Suppressor macrophage treated with lipopolysaccharide for 1 hour (primary cell): ENCODE data around the gene LDHAL6A.
"Not testable (repeated sequence)": the region's sequence is repeated elsewhere in the genome, so short reads cannot be mapped to it uniquely, and the experiment has no call there.

Source experiments
- DNase-seq, 3 donors: peaks; one replicate each; pipeline ENCODE4 v3.0.0-alpha.2; 2020 to 2022

Gene LDHAL6A

GRCh38 chr11:18455686-18456372 is at the start of gene LDHAL6A:
TSS of gene LDHAL6A (plus strand) at chr11:18455856. CDS start at chr11:18456681, 825 bp downstream.
- DNase-seq, result no peak

- DNase-seq, result not testable (repeated sequence)
These were observed 48.3 kb upstream of the LDHAL6A start for GRCh38 chr11:18407400-18407799.

GRCh38 chr11:18408558-18409291 is 46.9 kb upstream of the LDHAL6A start:
- no peak for DNase-seq

- no peak for DNase-seq
These were observed 39.2 kb upstream of the LDHAL6A start for GRCh38 chr11:18416459-18416858.

DNA sequence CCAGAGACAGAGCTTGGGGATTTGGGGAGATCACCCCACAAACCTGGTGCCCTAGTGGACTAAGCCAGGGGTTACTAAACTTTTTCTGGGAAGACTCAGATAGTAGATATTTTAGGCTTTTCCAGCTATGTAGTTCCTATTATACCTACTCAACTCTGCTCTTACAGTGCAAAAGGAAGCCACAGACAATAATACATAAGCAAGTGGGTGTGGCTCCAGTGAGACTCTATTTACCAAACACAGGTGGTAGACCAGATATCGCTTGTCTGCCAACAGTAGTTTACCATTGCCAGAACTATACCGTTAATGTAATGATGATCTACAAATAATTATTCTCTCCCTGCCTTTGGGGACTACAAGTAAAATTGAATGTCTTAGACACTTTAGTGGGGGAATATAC is 36.6 kb upstream of the LDHAL6A start:
- no peak for DNase-seq

DNA sequence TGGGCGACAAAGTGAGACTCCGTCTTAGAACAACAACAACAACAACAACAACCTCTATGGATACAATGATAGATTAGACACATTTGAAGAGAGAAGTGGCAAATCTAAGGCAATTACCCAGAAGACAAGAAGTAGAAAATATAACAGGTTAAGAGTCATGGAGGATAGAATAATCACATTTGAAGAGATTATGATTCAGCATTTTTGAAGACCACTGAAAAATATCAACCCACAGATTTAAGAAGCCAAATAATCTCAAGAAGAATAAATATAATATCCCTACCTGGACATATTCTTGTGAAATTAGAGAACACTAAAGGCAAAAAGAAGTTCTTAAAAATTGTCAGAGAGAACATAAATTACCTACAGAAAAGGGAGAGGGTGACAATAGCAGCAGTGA is 35.6 kb upstream of the LDHAL6A start:
- no peak for DNase-seq

DNA sequence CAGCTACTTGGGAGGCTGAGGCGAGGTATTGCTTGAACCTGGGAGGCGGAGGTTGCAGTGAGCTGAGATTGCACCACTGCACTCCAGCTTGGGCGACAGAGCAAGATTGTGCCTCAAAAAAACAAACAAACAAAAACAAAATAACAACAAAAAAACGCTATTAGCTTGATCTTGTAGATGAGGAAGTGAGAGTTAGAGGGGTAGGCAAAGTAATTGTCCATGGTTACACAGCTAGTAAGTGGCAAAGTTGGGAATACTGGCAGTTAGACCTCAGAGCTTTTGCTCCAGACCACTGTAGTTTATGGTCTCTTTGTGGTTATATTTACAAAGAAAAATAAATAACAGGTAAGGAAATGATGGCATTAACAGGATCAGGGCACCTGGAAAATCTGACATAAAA is 28.4 kb upstream of the LDHAL6A start:
- DNase-seq, result no peak

GRCh38 chr11:18429332-18429731 is 26.3 kb upstream of the LDHAL6A start:
- DNase-seq, result no peak

- no peak for DNase-seq
These were observed 17.0 kb upstream of the LDHAL6A start for GRCh38 chr11:18438691-18439090.

GRCh38 chr11:18449251-18449650 is 6.4 kb upstream of the LDHAL6A start:
- peak; percentile 66 to 73 (median 68) for DNase-seq

- DNase-seq, result no peak
These were observed 2.7 kb upstream of the LDHAL6A start for GRCh38 chr11:18452927-18453326.

- DNase-seq, result no peak
These were observed 1.8 kb downstream of the LDHAL6A start for GRCh38 chr11:18457450-18457849.

GRCh38 chr11:18459634-18460033 is 4.0 kb downstream of the LDHAL6A start:
- DNase-seq, result no peak

GRCh38 chr11:18461909-18462308 is 6.3 kb downstream of the LDHAL6A start:
- DNase-seq, result no peak

DNA sequence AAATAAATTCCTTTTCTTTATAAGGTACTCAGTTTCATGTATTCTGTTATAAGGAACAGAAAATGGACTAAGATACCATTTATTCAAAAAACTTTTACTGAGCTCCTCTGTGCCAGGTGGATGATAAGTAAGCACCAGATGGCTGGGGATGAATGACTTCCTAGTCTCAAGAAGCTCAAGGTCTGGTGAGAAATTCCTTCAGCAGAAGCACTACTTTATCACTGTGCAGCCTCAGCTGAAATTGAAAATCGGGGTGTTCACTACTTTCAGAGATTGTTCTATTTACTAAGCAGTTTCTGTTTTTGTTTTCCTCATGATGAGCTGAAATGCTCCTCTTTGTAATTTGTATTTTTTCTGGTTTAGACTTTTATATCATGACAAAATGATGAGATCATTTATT is 7.8 kb downstream of the LDHAL6A start:
- no peak for DNase-seq

GRCh38 chr11:18466402-18466801 is 10.7 kb downstream of the LDHAL6A start:
- DNase-seq, result no peak

GRCh38 chr11:18468059-18468458 is 12.4 kb downstream of the LDHAL6A start:
- DNase-seq, result no peak

DNA sequence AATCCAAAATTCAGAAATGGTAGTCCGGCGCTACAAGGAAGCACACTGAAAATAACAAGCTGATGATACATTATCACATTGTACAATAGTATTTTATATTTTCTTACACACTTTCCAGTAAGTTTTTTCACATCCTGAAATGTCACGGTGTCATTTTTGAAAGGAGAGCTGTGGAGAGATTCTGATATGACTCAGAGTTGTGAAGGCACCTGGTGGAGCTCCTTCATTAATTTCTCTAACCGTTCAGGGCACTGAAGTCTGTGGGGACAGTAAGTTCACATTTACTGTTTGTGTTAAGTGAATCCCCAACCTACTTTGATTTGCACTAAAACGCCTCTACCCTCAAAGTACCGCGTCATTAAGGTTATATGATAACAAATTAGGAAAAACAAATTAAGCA is 13.3 kb downstream of the LDHAL6A start:
- no peak for DNase-seq

DNA sequence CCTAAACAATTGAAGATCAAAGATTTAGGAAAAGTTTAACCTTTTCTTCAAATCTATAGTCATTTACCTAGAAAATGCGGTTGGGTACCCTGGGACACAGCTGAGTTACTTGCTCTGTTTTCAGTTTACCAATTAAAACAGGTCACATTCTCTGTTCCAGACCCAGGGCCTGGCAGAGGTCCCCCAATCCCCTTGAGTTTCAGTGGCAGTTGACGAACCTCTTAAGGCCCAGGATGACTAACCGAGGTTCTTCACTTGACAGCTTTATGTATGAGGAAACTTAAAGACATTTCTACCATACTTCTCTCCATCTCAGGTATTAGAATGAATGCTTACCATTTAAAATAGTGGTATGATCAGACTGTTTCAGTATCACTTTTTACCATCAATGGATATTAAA is 16.3 kb downstream of the LDHAL6A start:
- DNase-seq, result no peak

DNA sequence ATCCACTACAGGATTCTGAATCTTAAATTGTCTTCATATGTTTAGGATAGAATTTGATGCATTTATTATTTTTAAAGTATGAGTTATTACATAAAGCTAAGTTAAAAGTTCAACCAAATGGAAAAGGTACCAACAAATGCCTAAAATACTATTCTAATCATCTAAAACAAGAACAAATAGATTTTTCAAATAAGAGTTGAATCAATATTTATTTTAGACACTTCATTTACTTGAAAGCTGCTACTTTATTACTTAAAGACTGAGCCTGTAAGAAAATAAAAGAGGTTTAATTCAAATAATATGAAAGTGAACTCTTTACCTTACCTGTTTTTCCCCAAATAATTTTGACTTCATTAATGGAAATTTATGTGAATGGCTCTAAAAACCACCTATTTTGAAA is 16.9 kb downstream of the LDHAL6A start:
- no peak for DNase-seq

DNA sequence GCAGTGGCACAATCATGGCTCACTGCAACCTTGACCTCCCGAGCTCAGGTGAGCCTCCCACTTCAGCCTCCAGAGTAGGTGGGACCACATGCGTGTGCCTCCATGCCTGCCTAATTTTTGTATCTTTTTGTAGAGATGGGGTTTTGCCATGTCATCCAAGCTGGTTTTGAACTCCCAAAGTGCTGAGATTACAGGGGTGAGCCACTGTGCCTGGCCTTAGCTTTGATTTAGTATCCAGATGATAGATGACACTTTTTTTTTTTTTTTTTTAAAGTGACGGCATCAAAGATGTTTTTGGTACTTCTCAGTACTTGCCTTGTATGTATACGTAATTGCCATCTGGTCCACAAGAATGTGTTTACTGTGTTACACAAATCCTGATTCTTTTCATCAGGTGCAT is 23.4 kb downstream of the LDHAL6A start:
- DNase-seq, result no peak

- peak; percentile 14 to 55 (median 37) for DNase-seq
These were observed 30.4 kb downstream of the LDHAL6A start for GRCh38 chr11:18485913-18486528.

DNA sequence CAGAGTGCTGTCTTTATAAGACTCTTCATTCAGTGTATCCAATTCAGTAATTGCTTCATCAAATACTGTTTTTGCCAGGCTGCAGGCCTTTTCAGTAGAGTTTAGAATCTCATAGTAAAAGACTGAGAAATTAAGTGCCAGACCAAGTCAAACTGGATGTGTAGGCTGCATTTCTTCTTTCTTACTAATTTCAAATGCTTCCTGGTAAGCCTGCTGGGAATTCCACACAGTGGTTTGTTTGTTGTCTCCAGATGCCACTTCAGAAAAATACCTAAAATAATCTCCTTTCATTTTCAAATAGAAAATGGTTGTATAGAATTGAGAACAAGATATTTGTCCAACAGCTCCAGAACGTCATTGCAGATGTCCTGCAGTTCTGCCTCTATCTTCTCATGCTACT is 34.7 kb downstream of the LDHAL6A start:
- DNase-seq, result no peak
